A549 treated with GW870086 at 1 μM for 4 hours (cell line): ENCODE results near the gene MED12L. TPM values are rescaled to one million over a fixed set of nuclear protein-coding genes. Genes with fewer than 3 reads are reported as not detected.

Experiments used
- total RNA-seq: library from RNA; stranded (reverse); fragments of 200-300 nt; extraction: Qiagen RNA extraction; gene quantifications from 5 replicates; pipeline ENCODE4 v1.2.3, GENCODE V29; 2022; ENCODE audit warnings: low read depth

Gene MED12L, protein sequence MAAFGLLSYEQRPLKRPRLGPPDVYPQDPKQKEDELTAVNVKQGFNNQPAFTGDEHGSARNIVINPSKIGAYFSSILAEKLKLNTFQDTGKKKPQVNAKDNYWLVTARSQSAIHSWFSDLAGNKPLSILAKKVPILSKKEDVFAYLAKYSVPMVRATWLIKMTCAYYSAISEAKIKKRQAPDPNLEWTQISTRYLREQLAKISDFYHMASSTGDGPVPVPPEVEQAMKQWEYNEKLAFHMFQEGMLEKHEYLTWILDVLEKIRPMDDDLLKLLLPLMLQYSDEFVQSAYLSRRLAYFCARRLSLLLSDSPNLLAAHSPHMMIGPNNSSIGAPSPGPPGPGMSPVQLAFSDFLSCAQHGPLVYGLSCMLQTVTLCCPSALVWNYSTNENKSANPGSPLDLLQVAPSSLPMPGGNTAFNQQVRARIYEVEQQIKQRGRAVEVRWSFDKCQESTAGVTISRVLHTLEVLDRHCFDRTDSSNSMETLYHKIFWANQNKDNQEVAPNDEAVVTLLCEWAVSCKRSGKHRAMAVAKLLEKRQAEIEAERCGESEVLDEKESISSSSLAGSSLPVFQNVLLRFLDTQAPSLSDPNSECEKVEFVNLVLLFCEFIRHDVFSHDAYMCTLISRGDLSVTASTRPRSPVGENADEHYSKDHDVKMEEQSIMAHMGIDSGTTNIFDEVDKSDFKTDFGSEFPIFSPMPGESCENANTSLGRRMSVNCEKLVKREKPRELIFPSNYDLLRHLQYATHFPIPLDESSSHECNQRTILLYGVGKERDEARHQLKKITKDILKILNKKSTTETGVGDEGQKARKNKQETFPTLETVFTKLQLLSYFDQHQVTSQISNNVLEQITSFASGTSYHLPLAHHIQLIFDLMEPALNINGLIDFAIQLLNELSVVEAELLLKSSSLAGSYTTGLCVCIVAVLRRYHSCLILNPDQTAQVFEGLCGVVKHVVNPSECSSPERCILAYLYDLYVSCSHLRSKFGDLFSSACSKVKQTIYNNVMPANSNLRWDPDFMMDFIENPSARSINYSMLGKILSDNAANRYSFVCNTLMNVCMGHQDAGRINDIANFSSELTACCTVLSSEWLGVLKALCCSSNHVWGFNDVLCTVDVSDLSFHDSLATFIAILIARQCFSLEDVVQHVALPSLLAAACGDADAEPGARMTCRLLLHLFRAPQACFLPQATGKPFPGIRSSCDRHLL (N-terminal part only)
- total RNA-seq, result 0.33 to 0.69 TPM (median 0.65 TPM) in 5 replicates

DNA sequence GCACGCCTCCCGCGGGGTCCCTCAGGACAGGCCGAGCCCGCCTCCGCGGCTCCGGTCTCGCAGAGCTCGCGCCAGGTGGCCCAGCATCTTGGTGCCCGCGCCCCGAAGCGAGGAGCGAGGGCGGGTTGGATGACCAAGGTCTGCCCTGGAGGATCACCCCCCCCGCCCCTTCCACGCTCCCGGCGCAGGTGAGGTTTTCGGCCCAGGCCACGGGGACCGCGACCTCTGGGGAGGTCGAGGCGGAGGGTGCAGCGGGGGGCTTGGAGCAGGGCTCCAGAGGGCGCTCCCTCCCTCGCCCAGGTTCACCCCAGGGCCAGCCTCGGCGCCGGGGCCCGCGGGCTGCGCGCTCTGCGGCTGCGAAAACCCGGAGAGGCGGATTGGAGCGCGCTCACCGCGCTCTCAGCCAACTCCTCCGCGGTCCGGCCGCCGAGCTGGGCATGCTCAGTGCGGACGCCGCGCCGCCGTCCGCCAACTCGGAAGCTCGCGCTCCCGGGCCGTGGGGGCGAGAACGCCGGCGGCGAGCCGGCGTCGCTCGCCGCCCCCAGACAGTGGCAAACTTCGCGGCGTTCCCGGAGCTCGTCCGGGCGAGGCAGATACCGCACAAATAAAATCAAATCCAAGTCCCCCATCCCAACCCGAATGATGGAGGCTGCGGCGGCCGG, at the start of gene MED12L:
Gene MED12L (plus strand): TSS at position 438 of the 662 bp plus-strand sequence. CDS start 1,263 bp downstream, outside the sequence.

DNA sequence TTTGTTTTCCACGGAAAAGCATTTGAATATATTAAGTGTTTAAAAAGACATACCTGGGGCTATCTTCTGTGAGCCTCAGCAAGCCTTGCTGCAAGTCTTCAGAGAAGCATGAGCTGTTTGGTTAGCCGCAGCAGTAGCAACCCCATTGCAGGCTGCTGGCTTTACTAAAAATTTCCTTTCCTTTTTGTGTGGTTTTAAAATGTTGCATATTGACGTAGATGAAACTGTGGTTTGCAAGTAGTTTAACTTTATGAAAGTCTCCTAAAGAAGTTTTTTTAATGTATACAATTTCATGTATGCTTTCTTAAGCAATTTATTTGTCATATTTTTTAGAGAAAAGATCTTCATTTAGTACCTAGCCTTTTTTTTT, 117.6 kb downstream of the MED12L start, which contains the start of gene GPR171:
Gene GPR171 (minus strand): TSS at position 166 of the 370 bp plus-strand sequence. CDS start 3,830 bp downstream, outside the sequence.

DNA sequence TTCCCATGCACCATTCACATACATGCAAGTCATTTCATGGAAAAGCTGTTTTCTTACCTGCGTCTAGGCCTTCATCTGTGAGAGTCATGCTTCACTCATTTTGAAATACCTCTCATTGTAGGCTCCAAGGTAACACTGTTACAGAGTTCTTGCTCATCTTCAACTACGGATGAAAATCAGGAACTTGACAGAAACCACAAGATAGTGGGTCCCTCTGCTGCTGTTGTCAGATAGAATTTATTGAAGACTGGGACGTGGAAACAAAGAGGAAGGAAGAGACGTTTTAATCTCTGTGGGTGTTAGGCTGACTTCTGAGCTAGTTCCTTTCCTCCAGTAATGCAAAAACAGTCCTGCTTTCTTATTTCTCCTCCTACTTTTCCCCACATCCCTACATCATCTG, 192.8 kb downstream of the MED12L start, which contains the start of gene P2RY14:
Gene P2RY14 (minus strand): TSS at position 313 of the 400 bp plus-strand sequence. CDS start 64,226 bp downstream, outside the sequence.

DNA sequence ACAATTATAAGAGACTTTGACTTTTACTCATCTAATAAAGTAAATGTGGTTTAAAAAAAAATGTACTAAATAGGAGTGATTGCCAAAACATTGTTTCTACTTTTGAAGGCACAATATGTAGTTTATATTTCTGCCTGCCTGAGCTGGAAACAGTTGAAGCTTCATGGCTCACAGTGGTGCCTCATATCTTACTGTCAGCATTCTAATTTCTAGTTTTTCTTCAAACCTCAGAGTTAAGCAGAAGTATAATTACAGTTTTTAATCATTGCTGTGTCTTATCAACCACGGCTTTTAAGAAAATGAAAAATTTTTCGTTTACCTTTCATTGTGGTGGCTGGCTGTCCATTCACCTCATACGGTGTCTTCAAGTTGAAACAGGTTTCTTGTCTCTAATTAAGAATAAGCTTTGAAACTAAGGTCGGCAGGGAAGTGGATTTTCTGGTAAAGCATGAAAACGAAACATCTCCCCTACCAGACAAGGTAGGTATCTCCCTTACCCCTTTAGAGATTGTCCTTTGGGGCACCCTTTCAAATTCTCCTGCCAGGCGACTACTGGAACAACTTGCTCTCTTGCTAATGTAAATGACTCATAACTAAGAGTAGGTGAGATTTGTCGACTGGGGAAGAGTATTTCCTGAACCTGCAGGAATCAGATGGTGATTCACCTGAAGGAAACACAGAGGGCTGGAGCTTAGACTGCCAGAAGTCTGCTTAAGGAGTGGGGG, 231.0 kb downstream of the MED12L start, which contains the start of gene GPR87:
Gene GPR87 (minus strand): TSS at position 554 of the 725 bp plus-strand sequence. CDS start 16,720 bp downstream, outside the sequence.

DNA sequence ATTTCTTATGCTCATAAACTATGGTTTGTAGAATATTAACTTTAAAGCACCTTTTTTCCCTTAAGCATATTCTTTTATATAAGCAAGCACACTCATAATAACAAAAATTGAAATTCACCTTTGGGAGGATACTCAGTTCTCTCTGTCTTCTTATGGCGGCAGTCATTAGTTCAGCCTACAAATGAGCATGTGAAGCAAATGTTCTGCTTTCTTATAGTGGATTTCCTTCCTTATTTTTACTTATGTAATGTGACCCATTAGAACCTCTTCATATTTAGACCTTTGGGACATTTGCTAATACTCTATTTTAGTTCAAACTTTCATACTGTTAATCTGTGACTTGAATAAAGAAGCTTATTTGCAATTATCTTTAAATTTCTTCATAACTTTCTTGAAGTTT, 243.9 kb downstream of the MED12L start, which contains the start of gene P2RY13:
Gene P2RY13 (minus strand): TSS at position 187 of the 400 bp plus-strand sequence. CDS start 21 bp downstream, at position 166.

DNA sequence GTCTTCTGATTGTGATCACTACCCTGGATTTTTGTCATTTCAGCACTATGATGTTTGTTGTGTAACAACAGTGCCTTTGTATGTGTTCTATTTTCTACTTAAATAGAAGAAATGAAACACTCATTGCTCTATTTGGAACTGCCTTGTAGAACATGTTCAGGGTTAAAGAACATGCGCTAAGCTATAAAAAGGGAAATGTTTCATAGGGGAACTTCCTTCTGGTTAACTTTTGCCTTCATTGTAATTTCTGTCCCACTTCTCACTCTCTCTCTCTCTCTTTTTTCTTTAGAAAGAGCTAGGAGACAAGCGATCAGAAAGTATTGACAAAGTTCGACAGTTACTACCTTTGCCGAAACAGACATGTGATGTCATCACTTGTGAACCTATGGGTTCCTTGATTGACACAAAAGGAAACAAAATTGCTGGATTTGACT, 299.3 kb downstream of the MED12L start, which contains the start of gene P2RY12:
Gene P2RY12 (minus strand): TSS at position 13 of the 434 bp plus-strand sequence. CDS start 45,908 bp downstream, outside the sequence.

DNA sequence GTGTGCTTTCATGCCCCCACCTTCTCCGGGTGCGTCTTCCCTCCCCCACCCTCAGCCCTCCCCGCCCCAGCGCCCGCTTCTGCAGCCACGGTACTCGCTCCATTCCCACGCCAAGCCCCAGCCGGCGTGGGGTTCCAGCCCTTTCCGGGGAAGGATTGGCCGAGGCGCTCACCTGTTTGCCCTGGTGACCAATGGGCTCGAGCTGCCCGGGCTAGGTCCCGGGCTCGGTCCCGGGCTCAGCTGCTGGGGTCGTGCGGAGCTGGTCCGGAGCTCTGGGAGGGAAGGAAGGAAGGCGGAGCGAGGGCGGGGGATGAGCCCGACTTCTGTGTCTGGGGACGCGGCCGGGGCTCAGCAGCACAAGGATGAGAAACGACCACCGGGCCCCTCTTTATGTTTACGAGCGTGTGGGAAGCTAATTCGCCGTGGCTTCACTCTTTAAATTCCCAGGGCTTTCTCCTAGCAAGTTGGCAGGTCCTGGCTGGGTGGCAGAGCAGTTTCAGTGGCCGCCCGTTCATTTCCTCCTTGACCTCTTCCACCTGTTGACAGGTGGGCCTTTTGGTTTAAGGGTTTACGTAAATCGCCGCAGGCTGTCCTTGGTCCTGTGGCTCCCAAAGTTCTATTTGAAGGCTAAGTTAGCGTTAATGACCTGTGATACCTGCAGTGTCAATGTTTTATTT, 375.4 kb downstream of the MED12L start, which contains the start of gene IGSF10:
Gene IGSF10 (minus strand): TSS at position 288 of the 677 bp plus-strand sequence. CDS start 2,352 bp downstream, outside the sequence.

Other genes with a start within 250 kb of the MED12L start
- gene MINDY4B, start 180.2 kb upstream of the MED12L start, total RNA-seq, result not detected in 5 replicates
- gene CLRN1, start 112.9 kb upstream of the MED12L start, total RNA-seq, result not detected in 5 replicates
- gene GPR171, start 117.6 kb downstream of the MED12L start, total RNA-seq, result not detected in 5 replicates
- not detected in 5 replicates for gene P2RY14, start 192.9 kb downstream of the MED12L start, total RNA-seq
- 2.1 to 2.5 TPM (median 2.3 TPM) in 5 replicates for gene GPR87, start 231.2 kb downstream of the MED12L start, total RNA-seq
- gene P2RY13, start 243.9 kb downstream of the MED12L start, total RNA-seq, result not detected in 5 replicates